ENCODE data around the gene TYW5. TPM values are rescaled to one million over a fixed set of nuclear protein-coding genes. Genes with fewer than 3 reads are reported as not detected.

The TYW5 gene
- total RNA-seq, 1 experiment from 2014 or later = 9.0 TPM

- no peak overlapping the region for H3K4me3 ChIP-seq (ENCODE audit: low read length)
- ChIA-PET CTCF (no interaction called here), POLR2A (ENCODE audit: unreplicated experiment) (no interaction called here)
- H4K20me1 ChIP-seq (ENCODE audit: low read length) = no peaks in the 10 kb centered on the region
- no peak overlapping the region for H3K9ac ChIP-seq (ENCODE audit: low read length)
- no peak overlapping the region for H2AFZ ChIP-seq (ENCODE audit: low read length)
- no peaks in the 10 kb centered on the region for H3K9me2 ChIP-seq (replicated peaks; ENCODE audit: low read length)
- intact Hi-C loops (cut with micrococcal nuclease) = no loop called here
- H3K27ac ChIP-seq (ENCODE audit: low read length) = no peak overlapping the region
- no peaks in the 10 kb centered on the region for H3F3A ChIP-seq (ENCODE audit: low read length, unreplicated experiment)
- H3K27me3 ChIP-seq (ENCODE audit: low read length) = no peaks in the 10 kb centered on the region
- no peaks in the 10 kb centered on the region for H3K36me3 ChIP-seq (ENCODE audit: low read depth, low read length)
- no peak overlapping the region for H3K4me2 ChIP-seq (ENCODE audit: low read length)
- no TSS peak for BruUV-seq (replicated peaks)
- no peaks in the 10 kb centered on the region for H3K79me2 ChIP-seq (ENCODE audit: low read length)
- H3K9me3 ChIP-seq (ENCODE audit: low read length) = no peaks in the 10 kb centered on the region
- ATAC-seq (no peak), DNase-seq (no peak)
- TF ChIP-seq EZH2phosphoT487 (IDR thresholded peaks at IDR 0.05; ENCODE audit: borderline replicate concordance, low read length) = no peak
- TF ChIP-seq EZH2 (IDR thresholded peaks at IDR 0.05; ENCODE audit: low read length, unreplicated experiment) = no peak
- no peaks in the 10 kb centered on the region for H3K4me1 ChIP-seq (ENCODE audit: insufficient read depth, low read length)
Measured at GRCh38 chr2:199901942-199902341, 53.3 kb downstream of the TYW5 start.

- intact Hi-C loops (cut with micrococcal nuclease) = no loop called here
- POLR2A ChIA-PET (ENCODE audit: unreplicated experiment) = no interaction called here
- Histone ChIP-seq H2AFZ (ENCODE audit: low read length) (no peak overlapping the region), H3F3A (ENCODE audit: low read length, unreplicated experiment) (no peaks in the 10 kb centered on the region), H3K36me3 (ENCODE audit: low read depth, low read length) (no peaks in the 10 kb centered on the region), H3K9me3 (ENCODE audit: low read length) (no peaks in the 10 kb centered on the region), H3K79me2 (ENCODE audit: low read length) (no peaks in the 10 kb centered on the region), H3K4me3 (ENCODE audit: low read length) (no peak overlapping the region), H4K20me1 (ENCODE audit: low read length) (no peaks in the 10 kb centered on the region), H3K27me3 (ENCODE audit: low read length) (no peaks in the 10 kb centered on the region), H3K9me2 (replicated peaks; ENCODE audit: low read length) (no peaks in the 10 kb centered on the region), H3K4me2 (ENCODE audit: low read length) (no peak overlapping the region), H3K4me1 (ENCODE audit: insufficient read depth, low read length) (no peaks in the 10 kb centered on the region), H3K9ac (ENCODE audit: low read length) (no peak overlapping the region), H3K27ac (ENCODE audit: low read length) (no peak overlapping the region)
- no peak for TF ChIP-seq EZH2 (IDR thresholded peaks at IDR 0.05; ENCODE audit: low read length, unreplicated experiment)
- no peak for TF ChIP-seq CTCF (conservative IDR thresholded peaks at IDR 0.05; ENCODE audit: low read depth, low read length)
- no peak for TF ChIP-seq EZH2phosphoT487 (IDR thresholded peaks at IDR 0.05; ENCODE audit: borderline replicate concordance, low read length)
- no peak for ATAC-seq
- DNase-seq = no peak
- BruUV-seq (replicated peaks) = no TSS peak
- CTCF ChIA-PET = no interaction called here
Measured at GRCh38 chr2:199896617-199897016, 58.7 kb downstream of the TYW5 start.

GRCh38 chr2:199895406-199895805 lies 59.9 kb downstream of the TYW5 start:
- intact Hi-C loops (cut with micrococcal nuclease) = no loop called here
- no peaks in the 10 kb centered on the region for H4K20me1 ChIP-seq (ENCODE audit: low read length)
- no peaks in the 10 kb centered on the region for H3K27me3 ChIP-seq (ENCODE audit: low read length)
- H3K9ac ChIP-seq (ENCODE audit: low read length) = no peak overlapping the region
- ATAC-seq = no peak
- no peak overlapping the region for H3K4me3 ChIP-seq (ENCODE audit: low read length)
- no peaks in the 10 kb centered on the region for H3K9me2 ChIP-seq (replicated peaks; ENCODE audit: low read length)
- H3K9me3 ChIP-seq (ENCODE audit: low read length) = no peaks in the 10 kb centered on the region
- ChIA-PET POLR2A (ENCODE audit: unreplicated experiment) (no interaction called here), CTCF (no interaction called here)
- TF ChIP-seq EZH2phosphoT487 (IDR thresholded peaks at IDR 0.05; ENCODE audit: borderline replicate concordance, low read length) = no peak
- TF ChIP-seq EZH2 (IDR thresholded peaks at IDR 0.05; ENCODE audit: low read length, unreplicated experiment) = no peak
- TF ChIP-seq CTCF (conservative IDR thresholded peaks at IDR 0.05; ENCODE audit: low read depth, low read length) = no peak
- no peaks in the 10 kb centered on the region for H3K4me1 ChIP-seq (ENCODE audit: insufficient read depth, low read length)
- no peaks in the 10 kb centered on the region for H3F3A ChIP-seq (ENCODE audit: low read length, unreplicated experiment)
- no peak overlapping the region for H3K4me2 ChIP-seq (ENCODE audit: low read length)
- H3K36me3 ChIP-seq (ENCODE audit: low read depth, low read length) = no peaks in the 10 kb centered on the region
- no peak overlapping the region for H2AFZ ChIP-seq (ENCODE audit: low read length)
- H3K27ac ChIP-seq (ENCODE audit: low read length) = no peak overlapping the region
- DNase-seq = no peak
- H3K79me2 ChIP-seq (ENCODE audit: low read length) = no peaks in the 10 kb centered on the region
- BruUV-seq (replicated peaks) = no TSS peak

Data from PC-3 (cell line).